Urinary bladder (tissue), 4 donors: ENCODE results near the gene CAPSL. TPM values are rescaled to one million over a fixed set of nuclear protein-coding genes. Genes with fewer than 3 reads are reported as not detected.
"Not testable (repeated sequence)": the region's sequence is repeated elsewhere in the genome, so short reads cannot be mapped to it uniquely, and the experiment has no call there.

ENCODE experiments used
- DNase-seq: peaks from one replicate; pipeline ENCODE4 v3.0.0-alpha.2; 2015; ENCODE audit errors: extremely low spot score
- H3K27ac ChIP-seq: one replicate; pipeline ENCODE4 v1.5.1; 2013; ENCODE audit warnings: low read depth, mild to moderate bottlenecking, moderate library complexity
- H3K36me3 ChIP-seq: one replicate; pipeline ENCODE4 v1.6.1; 2013; ENCODE audit warnings: mild to moderate bottlenecking, moderate library complexity; ENCODE audit not compliant: insufficient read depth
- H3K4me1 ChIP-seq: one replicate; pipeline ENCODE4 v1.6.1; 2013; ENCODE audit warnings: mild to moderate bottlenecking, moderate library complexity; ENCODE audit not compliant: insufficient read depth
- H3K4me3 ChIP-seq: one replicate; pipeline ENCODE4 v1.5.1; 2013; ENCODE audit warnings: low read depth, low read length
- WGBS: extraction: QIAGEN DNeasy Blood & Tissue Kit; methylation state at CpG from one replicate; pipeline ENCODE4 v1.1.7; 2013; 5-methylcytosine and 5-hydroxymethylcytosine counted together
- polyA plus RNA-seq: library from polyadenylated mRNA; stranded (reverse); fragments of 200-250 nt; gene quantifications from one replicate; pipeline ENCODE4 v1.2.3, GENCODE V29; 2013
- total RNA-seq: library from RNA; depleted of rRNA; stranded (reverse); fragments of >200 nt; gene quantifications from one replicate; pipeline ENCODE4 v1.2.3, GENCODE V29; 2014
- donor health status: healthy with polysubstance abuse.
- donor health status: healthy.

Gene CAPSL
- not detected for total RNA-seq
- not detected for polyA plus RNA-seq

DNA sequence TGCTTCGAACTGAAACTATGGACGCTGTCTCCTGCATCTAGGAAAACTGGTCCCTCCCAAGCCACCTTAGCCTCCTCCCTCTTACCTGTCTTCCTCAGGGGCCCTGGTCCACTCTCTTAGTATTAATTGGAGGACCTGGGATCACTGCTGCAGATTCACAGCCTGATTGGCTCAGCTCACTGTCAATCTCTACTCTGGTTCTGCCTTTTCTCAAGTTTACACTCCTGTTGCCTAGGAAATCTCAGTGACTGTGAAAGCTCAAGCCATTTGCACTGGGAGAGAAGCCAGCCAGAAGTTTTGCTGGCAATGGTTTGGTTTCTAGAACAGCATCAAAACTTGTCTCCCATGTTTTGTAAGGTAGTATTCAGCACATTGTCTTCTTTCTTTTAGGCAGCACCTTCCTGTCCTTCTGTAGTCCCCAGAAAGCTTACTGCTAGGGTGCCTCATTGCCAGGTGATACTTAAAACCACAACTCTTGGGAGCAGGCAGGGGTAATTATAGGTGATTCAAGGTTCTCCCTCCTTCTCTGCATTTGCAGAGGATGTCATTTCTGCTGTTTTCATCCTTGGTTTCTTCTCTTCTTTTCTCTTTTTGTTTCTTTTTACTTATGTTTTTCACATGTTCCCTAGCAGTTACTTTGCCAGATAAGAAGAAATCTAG is at the start of gene CAPSL:
CAPSL (minus strand) TSS at position 55 of the 660 bp plus-strand sequence. CDS start 17,502 bp downstream, outside the sequence.
- 59% methylated on average over 2 of the region's 2 CpGs for WGBS
- DNase-seq = peak; percentile 69
- Histone ChIP-seq H3K4me3 (no peak within 1 kb of the TSS), H3K27ac (no peak within 1 kb of the TSS), H3K4me1 (no peaks in the 10 kb centered on the region), H3K36me3 (no peaks in the 10 kb centered on the region)

DNA sequence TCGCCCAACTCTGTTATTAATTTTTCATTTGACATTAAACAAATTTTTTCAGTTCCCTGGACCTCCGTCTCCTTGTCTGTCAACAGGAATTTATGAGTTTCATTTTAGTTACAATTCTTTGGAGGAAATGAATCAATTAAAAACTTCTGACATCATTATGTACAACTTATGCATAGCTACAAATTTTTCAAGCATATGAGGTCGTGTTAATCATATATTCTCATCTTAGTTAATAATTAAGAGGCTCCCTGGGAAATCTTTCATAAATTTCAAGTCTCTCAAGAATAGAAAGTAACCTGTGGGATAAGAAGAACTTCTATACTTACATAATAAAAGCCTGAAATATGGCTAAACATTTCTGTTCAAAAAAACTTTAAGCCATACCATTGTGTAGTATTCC is 49.4 kb upstream of the CAPSL start:
- Histone ChIP-seq H3K27ac (no peak overlapping the region), H3K4me1 (no peaks in the 10 kb centered on the region), H3K36me3 (no peaks in the 10 kb centered on the region), H3K4me3 (no peak overlapping the region)
- DNase-seq = no peak
- 47% methylated on average over 3 of the region's 3 CpGs for WGBS

DNA sequence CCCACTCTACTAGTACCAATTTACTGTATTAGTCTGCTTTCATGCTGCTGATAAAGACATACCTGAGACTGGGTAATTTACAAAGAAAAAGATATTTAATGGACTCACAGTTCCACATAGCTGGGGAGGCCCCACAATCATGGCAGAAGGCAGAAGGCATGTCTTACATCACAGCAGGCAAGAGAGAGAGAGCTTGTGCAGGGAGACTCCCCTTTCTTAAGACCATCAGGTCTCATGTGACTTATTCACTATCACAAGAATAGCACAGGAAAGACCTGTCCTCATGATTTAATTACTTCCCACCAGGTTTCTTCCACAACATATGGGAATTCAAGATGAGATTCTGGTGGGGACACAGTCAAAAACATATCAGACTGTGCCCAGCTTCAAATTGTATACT is 41.3 kb upstream of the CAPSL start:
- Histone ChIP-seq H3K4me3 (no peak overlapping the region), H3K27ac (no peak overlapping the region), H3K36me3 (no peaks in the 10 kb centered on the region), H3K4me1 (no peaks in the 10 kb centered on the region)
- DNase-seq = no peak

DNA sequence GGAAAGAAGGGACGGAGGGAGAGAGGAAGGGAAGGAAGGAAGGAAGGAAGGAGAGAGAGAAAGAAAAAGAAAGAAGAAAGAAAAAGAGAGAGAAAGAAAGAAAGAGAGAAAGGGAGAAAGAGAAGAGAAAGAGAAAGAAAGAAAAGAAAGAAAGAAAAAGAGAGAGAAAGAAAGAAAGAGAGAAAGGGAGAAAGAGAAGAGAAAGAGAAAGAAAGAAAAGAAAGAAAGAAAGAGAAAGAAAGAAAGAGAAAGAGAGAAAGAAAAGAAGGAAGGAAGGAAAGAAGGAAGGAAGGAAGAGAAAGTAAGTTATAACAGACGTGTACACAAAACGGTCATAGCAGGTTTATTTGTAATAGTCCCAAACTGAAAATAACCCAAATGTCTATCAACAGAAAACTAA is 38.4 kb upstream of the CAPSL start:
- H3K27ac ChIP-seq, DNase-seq, H3K4me1 ChIP-seq, H3K4me3 ChIP-seq, H3K36me3 ChIP-seq: not testable (repeated sequence)
- 80% methylated on average over 3 of the region's 3 CpGs for WGBS

DNA sequence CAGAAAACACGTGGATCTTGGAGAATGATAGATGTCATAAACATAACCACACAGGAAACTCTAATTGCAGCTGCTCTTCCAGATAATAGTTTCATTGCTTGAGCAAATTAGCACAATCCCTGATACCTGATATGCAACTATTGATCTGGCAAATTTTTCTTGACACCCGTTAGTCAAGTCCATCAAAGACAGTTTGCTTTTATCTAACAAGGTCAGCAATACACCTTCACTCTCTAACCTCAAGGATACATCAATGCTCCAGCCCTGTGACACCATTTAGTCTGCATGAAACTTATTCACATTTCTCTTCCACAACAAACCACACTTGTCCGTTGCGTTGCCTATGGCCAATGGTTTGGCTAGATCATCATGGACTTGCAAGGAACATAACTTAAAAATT is 36.1 kb upstream of the CAPSL start:
- DNase-seq = no peak
- Histone ChIP-seq H3K4me1 (no peaks in the 10 kb centered on the region), H3K4me3 (no peak overlapping the region), H3K27ac (no peak overlapping the region), H3K36me3 (no peaks in the 10 kb centered on the region)
- 80% methylated on average over 4 of the region's 4 CpGs for WGBS

DNA sequence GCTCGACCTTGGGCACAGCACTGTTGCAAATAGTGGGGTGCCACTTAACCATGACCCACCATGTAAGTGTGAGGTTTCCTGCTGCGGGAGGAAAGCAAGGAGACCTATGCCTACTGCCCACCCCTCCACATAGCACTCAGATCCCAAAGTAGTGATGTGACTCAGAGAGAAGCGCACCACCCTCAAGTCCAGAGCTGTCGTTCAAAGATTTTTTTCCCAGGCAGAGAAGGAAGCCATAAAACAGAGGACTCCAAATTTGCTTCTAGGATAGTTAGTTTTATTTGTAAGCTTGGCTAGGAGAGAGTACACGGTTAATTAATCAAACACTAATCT is 33.4 kb upstream of the CAPSL start:
- WGBS = 63% methylated on average over 5 of the region's 5 CpGs

DNA sequence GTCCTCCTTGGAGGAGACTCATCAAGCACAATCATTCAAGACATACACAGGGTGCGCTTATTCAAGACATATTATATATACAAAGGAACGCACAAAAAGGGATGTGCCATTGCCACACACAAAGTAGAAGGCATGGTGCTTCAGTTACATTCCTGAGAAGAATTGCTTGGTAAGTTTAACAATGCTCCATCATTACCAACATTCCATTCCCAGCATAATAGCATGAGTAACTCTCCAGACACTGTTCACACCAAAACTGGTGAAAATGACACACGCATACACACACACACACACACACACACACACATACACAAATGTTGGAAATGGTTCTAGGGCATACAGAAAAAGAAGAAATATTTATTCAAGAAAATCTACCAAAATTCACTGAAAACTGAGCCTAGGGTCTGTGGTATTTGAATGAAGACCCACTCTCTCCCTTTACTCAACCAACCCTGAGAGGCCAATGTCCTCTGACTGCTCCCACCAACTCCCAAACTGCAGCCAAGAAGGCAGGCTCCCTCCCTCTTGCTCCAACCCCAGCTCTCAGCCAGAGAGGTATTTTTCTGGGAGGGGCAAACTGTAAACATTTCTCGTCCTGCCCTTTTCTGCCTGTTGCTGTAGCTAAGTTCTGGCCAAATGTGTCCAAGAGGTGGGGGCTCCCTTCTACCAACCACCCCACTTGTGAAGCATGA is 32.9 kb upstream of the CAPSL start:
- no peaks in the 10 kb centered on the region for H3K4me1 ChIP-seq
- no peaks in the 10 kb centered on the region for H3K36me3 ChIP-seq
- H3K4me3 ChIP-seq = no peak overlapping the region
- no peak for DNase-seq
- no peak overlapping the region for H3K27ac ChIP-seq
- WGBS = 70% methylated on average over 4 of the region's 4 CpGs

More for the DNA sequence above, 33.4 kb upstream of the CAPSL start:
- no peak for DNase-seq
- Histone ChIP-seq H3K27ac (no peak overlapping the region), H3K4me1 (no peaks in the 10 kb centered on the region), H3K4me3 (no peak overlapping the region), H3K36me3 (no peaks in the 10 kb centered on the region)

- no peak overlapping the region for H3K4me3 ChIP-seq
- no peak for DNase-seq
- no peaks in the 10 kb centered on the region for H3K36me3 ChIP-seq
- no peak overlapping the region for H3K27ac ChIP-seq
- WGBS = 49% methylated on average over 8 of the region's 8 CpGs
- no peaks in the 10 kb centered on the region for H3K4me1 ChIP-seq
These were observed 25.0 kb upstream of the CAPSL start for GRCh38 chr5:35963381-35963843.

DNA sequence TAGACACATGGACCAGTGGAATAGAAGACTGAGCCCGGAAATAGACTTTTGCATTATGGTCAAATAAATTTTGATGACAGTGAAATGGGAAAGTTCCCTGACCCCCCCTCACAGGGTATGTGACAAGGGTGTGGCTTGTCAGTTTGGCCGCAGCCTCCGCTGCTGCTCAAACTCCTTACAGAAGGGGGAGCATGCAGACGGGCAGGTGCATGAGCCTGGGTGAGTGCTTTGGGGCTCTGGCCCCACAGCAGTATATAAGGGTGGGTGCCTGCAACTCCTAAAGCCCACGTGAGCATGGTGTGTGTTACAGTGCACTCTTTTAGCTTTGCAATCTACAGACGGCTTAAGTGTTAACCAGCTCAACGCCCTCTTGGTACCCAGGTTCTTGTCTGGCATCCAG is 21.9 kb upstream of the CAPSL start:
- no peaks in the 10 kb centered on the region for H3K4me1 ChIP-seq
- no peak overlapping the region for H3K27ac ChIP-seq
- H3K4me3 ChIP-seq = no peak overlapping the region
- no peak for DNase-seq
- WGBS = 70% methylated on average over 7 of the region's 7 CpGs
- H3K36me3 ChIP-seq = no peaks in the 10 kb centered on the region

GRCh38 chr5:35956429-35956828 is 18.0 kb upstream of the CAPSL start:
- no peak overlapping the region for H3K4me3 ChIP-seq
- no peak for DNase-seq
- H3K36me3 ChIP-seq = no peaks in the 10 kb centered on the region
- H3K4me1 ChIP-seq = no peaks in the 10 kb centered on the region
- no peak overlapping the region for H3K27ac ChIP-seq
- WGBS = 83% methylated on average over 1 of the region's 1 CpG

DNA sequence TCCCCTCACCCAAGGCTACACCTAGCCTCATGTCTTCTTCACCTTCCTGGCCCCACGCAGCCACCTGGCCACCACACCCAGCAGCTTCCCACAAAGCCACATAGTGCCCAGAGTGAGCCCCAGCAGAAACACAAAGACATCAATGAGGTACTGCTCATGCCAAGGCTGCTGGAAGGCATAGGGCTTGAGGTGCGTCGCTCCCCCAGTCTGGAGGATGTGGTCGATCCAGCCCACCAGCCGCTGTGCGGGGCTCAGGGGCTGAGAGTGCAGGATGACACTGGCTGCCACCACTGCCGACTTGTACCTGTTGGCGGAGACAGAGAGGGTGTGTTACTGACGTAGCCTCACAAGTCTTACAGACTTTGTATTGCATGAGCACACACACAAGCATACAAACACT is 15.8 kb upstream of the CAPSL start:
- 77% methylated on average over 9 of the region's 9 CpGs for WGBS
- no peaks in the 10 kb centered on the region for H3K36me3 ChIP-seq
- no peak for DNase-seq
- H3K4me3 ChIP-seq = no peak overlapping the region
- H3K4me1 ChIP-seq = no peaks in the 10 kb centered on the region
- H3K27ac ChIP-seq = no peak overlapping the region

DNA sequence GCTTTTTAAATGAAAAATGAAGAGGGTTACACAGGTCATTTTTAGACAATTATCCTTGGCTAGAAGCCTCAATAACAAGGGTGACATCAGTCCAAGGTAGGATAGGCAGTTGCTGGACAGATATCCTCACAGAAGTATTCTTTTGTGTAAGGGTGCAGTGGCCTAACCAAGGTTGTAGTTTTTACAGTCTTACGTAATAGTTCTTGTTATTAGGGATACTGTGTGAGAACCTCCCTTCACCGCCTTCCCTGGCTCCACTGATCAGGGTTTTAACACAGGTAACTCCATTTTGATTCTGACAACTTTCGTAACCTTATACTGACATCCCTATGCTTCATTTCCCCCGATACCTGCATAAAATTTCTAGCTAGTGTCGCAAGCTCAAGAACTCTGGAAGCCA is 8.7 kb upstream of the CAPSL start:
- H3K4me1 ChIP-seq = no peaks in the 10 kb centered on the region
- H3K27ac ChIP-seq = no peak overlapping the region
- WGBS = 75% methylated on average over 5 of the region's 5 CpGs
- no peak for DNase-seq
- no peaks in the 10 kb centered on the region for H3K36me3 ChIP-seq
- H3K4me3 ChIP-seq = no peak overlapping the region

DNA sequence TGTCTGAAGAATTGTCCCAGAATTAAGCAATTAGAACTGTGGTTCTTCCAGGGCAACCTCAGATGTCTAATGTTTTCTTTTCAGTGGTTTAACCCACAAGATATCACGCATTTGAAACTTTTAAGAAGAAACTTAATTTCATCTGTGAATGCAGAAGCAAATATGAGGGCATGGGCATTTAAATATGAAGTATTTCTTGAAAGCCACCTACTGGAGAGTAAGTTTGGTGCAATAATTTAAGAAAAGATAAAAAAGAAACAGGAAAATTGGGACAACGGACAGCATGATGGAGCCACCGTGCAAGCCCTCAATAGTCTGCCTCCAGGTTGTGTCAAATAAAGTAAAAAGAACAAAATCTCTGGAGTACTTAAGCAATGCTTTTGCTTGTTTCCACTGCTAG is 1.2 kb upstream of the CAPSL start:
- no peak overlapping the region for H3K4me3 ChIP-seq
- no peak overlapping the region for H3K27ac ChIP-seq
- H3K36me3 ChIP-seq = no peaks in the 10 kb centered on the region
- no peaks in the 10 kb centered on the region for H3K4me1 ChIP-seq
- DNase-seq = no peak
- WGBS = 75% methylated on average over 3 of the region's 3 CpGs

GRCh38 chr5:35926389-35927051 is 11.9 kb downstream of the CAPSL start:
- no peak for DNase-seq
- no peak overlapping the region for H3K4me3 ChIP-seq
- no peaks in the 10 kb centered on the region for H3K4me1 ChIP-seq
- no peak overlapping the region for H3K27ac ChIP-seq
- H3K36me3 ChIP-seq = no peaks in the 10 kb centered on the region
- 38% methylated on average over 13 of the region's 13 CpGs for WGBS
